A549 (cell line): Measurements from ENCODE around the gene ZNF710.

ENCODE experiments used
- CEBPB ChIP-seq, 2 experiments: fragments of >200 bp in 1 of 2; sonication (Bioruptor Twin) in 1 of 2; formaldehyde crosslinking in 1 of 2; IDR thresholded peaks; 2 replicates each; pipeline ENCODE4 v1.6.1; 2012 to 2016
- EP300 ChIP-seq, 2 experiments: fragments of >200 bp; sonication (Bioruptor Twin); formaldehyde crosslinking; IDR thresholded peaks; 2 replicates in 1 of 2; 3 replicates in 1 of 2; pipeline ENCODE4 v1.6.1; 2016 to 2017
- GATA3 ChIP-seq: IDR thresholded peaks from 2 replicates; pipeline ENCODE4 v1.6.1; 2012; ENCODE audit warnings: borderline replicate concordance
- HDAC2 ChIP-seq: fragments of 200-600 bp; sonication (generic); IDR thresholded peaks from 2 replicates; pipeline ENCODE4 v1.6.1; 2016
- JUN ChIP-seq, 2 experiments: fragments of >200 bp; sonication (Bioruptor Twin); formaldehyde crosslinking; IDR thresholded peaks; 2 replicates in 1 of 2; 3 replicates in 1 of 2; pipeline ENCODE4 v1.6.1; 2016 to 2017
- KDM5A ChIP-seq: fragments of 200-600 bp; sonication (generic); IDR thresholded peaks from 2 replicates; pipeline ENCODE4 v1.6.1; 2016; ENCODE audit warnings: antibody characterized with exemption, mild to moderate bottlenecking
- NR3C1 ChIP-seq: fragments of >200 bp; sonication (Bioruptor Twin); formaldehyde crosslinking; IDR thresholded peaks from 3 replicates; pipeline ENCODE4 v1.6.1; 2017
- PBX3 ChIP-seq: IDR thresholded peaks from 2 replicates; pipeline ENCODE4 v1.6.1; 2012
- POLR2A ChIP-seq: IDR thresholded peaks from 2 replicates; pipeline ENCODE4 v1.6.1; 2012; ENCODE audit warnings: mild to moderate bottlenecking, low read length
- RFX5 ChIP-seq: fragments of 450-650 bp; IDR thresholded peaks from 2 replicates; pipeline ENCODE4 v1.7.1; 2014; ENCODE audit warnings: antibody characterized with exemption, mild to moderate bottlenecking, moderate library complexity
- SMC3 ChIP-seq: fragments of >200 bp; sonication (Bioruptor Twin); formaldehyde crosslinking; IDR thresholded peaks from 3 replicates; pipeline ENCODE4 v1.6.1; 2018; ENCODE audit warnings: inconsistent platforms
- USF2 ChIP-seq: fragments of 450-650 bp; IDR thresholded peaks from 2 replicates; pipeline ENCODE4 v1.6.1; 2014; ENCODE audit warnings: antibody characterized with exemption
- ZNF302 ChIP-seq: fragments of 250-450 bp; sonication (Bioruptor Pico); IDR thresholded peaks from 2 replicates; pipeline ENCODE4 v1.9.0; 2021; ENCODE audit warnings: inconsistent platforms, mild to moderate bottlenecking, moderate library complexity
- TF ChIP-seq, protein P1 (sequence below): fragments of >200 bp; sonication (Bioruptor Twin); formaldehyde crosslinking; IDR thresholded peaks from 3 replicates; pipeline ENCODE4 v1.5.1; 2016

GRCh38 chr15:90071220-90071807 is 70.2 kb downstream of the ZNF710 start:
- TF ChIP-seq, protein P1, sequence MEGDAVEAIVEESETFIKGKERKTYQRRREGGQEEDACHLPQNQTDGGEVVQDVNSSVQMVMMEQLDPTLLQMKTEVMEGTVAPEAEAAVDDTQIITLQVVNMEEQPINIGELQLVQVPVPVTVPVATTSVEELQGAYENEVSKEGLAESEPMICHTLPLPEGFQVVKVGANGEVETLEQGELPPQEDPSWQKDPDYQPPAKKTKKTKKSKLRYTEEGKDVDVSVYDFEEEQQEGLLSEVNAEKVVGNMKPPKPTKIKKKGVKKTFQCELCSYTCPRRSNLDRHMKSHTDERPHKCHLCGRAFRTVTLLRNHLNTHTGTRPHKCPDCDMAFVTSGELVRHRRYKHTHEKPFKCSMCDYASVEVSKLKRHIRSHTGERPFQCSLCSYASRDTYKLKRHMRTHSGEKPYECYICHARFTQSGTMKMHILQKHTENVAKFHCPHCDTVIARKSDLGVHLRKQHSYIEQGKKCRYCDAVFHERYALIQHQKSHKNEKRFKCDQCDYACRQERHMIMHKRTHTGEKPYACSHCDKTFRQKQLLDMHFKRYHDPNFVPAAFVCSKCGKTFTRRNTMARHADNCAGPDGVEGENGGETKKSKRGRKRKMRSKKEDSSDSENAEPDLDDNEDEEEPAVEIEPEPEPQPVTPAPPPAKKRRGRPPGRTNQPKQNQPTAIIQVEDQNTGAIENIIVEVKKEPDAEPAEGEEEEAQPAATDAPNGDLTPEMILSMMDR: peak; percentile 89
- TF ChIP-seq NR3C1 (no peak), EP300 (IDR thresholded peaks at IDR 0.05) (no peak), POLR2A (no peak), RFX5 (no peak), KDM5A (no peak), SMC3 (peak; percentile 92), JUN (IDR thresholded peaks at IDR 0.05) (no peak), HDAC2 (no peak), ZNF302 (CRISPR knock-in tag) (no peak), GATA3 (no peak), CEBPB (IDR thresholded peaks at IDR 0.05) (no peak), USF2 (no peak), PBX3 (no peak)
